Epithelial cell of esophagus (primary cell): ENCODE data around the gene MFGE8.

Experiments used
- DNase-seq: peaks from one replicate; pipeline ENCODE4 v3.0.0; 2010; ENCODE audit warnings: low read depth
- H3K4me3 ChIP-seq: 2 replicates; pipeline ENCODE4 v1.5.1; 2011; ENCODE audit warnings: mild to moderate bottlenecking, low read length, control low read depth
- CTCF ChIP-seq: IDR thresholded peaks from 2 replicates; pipeline ENCODE4 v1.5.1; 2011; ENCODE audit warnings: low read depth, mild to moderate bottlenecking, low read length, control low read depth, inconsistent platforms; ENCODE audit not compliant: insufficient read depth; ENCODE audit errors: missing control alignments

MFGE8 gene

GRCh38 chr15:88863412-88863811, 49.8 kb downstream of the MFGE8 start:
- no peak for TF ChIP-seq CTCF
- H3K4me3 ChIP-seq = no peak overlapping the region
- no peak for DNase-seq

GRCh38 chr15:88860212-88860611, 53.0 kb downstream of the MFGE8 start:
- no peak overlapping the region for H3K4me3 ChIP-seq
- TF ChIP-seq CTCF = no peak
- DNase-seq = no peak

GRCh38 chr15:88859550-88859949, 53.6 kb downstream of the MFGE8 start:
- no peak for TF ChIP-seq CTCF
- no peak overlapping the region for H3K4me3 ChIP-seq
- no peak for DNase-seq

- TF ChIP-seq CTCF = no peak
- no peak overlapping the region for H3K4me3 ChIP-seq
- DNase-seq = no peak
Measured at GRCh38 chr15:88858934-88859333, 54.2 kb downstream of the MFGE8 start.

- DNase-seq = no peak
- TF ChIP-seq CTCF = no peak
- no peak overlapping the region for H3K4me3 ChIP-seq
Measured at GRCh38 chr15:88852476-88852875, 60.7 kb downstream of the MFGE8 start.

- DNase-seq = no peak
- no peak overlapping the region for H3K4me3 ChIP-seq
- TF ChIP-seq CTCF = no peak
Measured at GRCh38 chr15:88849376-88850072, 63.7 kb downstream of the MFGE8 start.
